Ascending aorta (tissue), 2 donors: Measurements from ENCODE around the gene KIAA0825. TPM values are rescaled to one million over a fixed set of nuclear protein-coding genes. Genes with fewer than 3 reads are reported as not detected.
"Not testable (repeated sequence)": the region's sequence is repeated elsewhere in the genome, so short reads cannot be mapped to it uniquely, and the experiment has no call there.

Source experiments
- DNase-seq, 2 donors: peaks; one replicate each; pipeline ENCODE4 v3.0.0-alpha.2; 2019; ENCODE audit warnings: low spot score in 2 of 2
- H3K27ac ChIP-seq, 2 donors: fragments of 200-600 bp; sonication (generic); one replicate each; pipeline ENCODE4 v1.5.1; 2016 to 2017; ENCODE audit warnings: mild to moderate bottlenecking in 1 of 2
- H3K27me3 ChIP-seq: fragments of 200-600 bp; sonication (generic); one replicate; pipeline ENCODE4 v1.5.1; 2017
- H3K36me3 ChIP-seq, 2 donors: fragments of 200-600 bp; sonication (generic); one replicate each; pipeline ENCODE4 v1.5.1; 2016
- H3K4me1 ChIP-seq, 2 donors: fragments of 200-600 bp; sonication (generic); one replicate each; pipeline ENCODE4 v1.5.1; 2016 to 2017; ENCODE audit warnings: mild to moderate bottlenecking in 1 of 2
- H3K4me3 ChIP-seq, 2 donors: fragments of 200-600 bp; sonication (generic); one replicate each; pipeline ENCODE4 v1.5.1; 2016 to 2017; ENCODE audit warnings: mild to moderate bottlenecking in 1 of 2
- H3K9me3 ChIP-seq, 2 donors: fragments of 200-600 bp; sonication (generic); one replicate each; pipeline ENCODE4 v1.5.1; 2016
- CTCF ChIP-seq, 3 experiments: fragments of 200-600 bp in 2 of 3; fragments of 450-650 bp in 1 of 3; sonication (generic) in 2 of 3; IDR thresholded peaks; one replicate each; pipeline ENCODE4 v1.5.1; 2016 to 2019; ENCODE audit warnings: antibody characterized with exemption in 3 of 3, mild to moderate bottlenecking in 1 of 3, moderate library complexity in 1 of 3
- intact Hi-C: fragments of 100-400 bp; cut with DNase I; formaldehyde crosslinking; loops from one replicate; pipeline ENCODE4 v1.15.1; 2023
- total RNA-seq: library from RNA; depleted of rRNA; stranded (reverse); fragments of >200 nt; gene quantifications from one replicate; pipeline ENCODE4 v1.1.0, GENCODE V29; 2016

The KIAA0825 gene
- total RNA-seq, 1 donor from 2014 or later, result 2.4 TPM

GRCh38 chr5:94130077-94130476 is 488.3 kb downstream of the KIAA0825 start:
- DNase-seq, result no peak
- no peak for TF ChIP-seq CTCF (IDR thresholded peaks at IDR 0.05)
- Histone ChIP-seq H3K36me3 (no peaks in the 10 kb centered on the region), H3K4me1 (no peaks in the 10 kb centered on the region), H3K4me3 (no peak overlapping the region), H3K9me3 (no peaks in the 10 kb centered on the region), H3K27me3 (no peaks in the 10 kb centered on the region), H3K27ac (no peak overlapping the region)
- intact Hi-C loops, result no loop called here

GRCh38 chr5:94125107-94125506 is 493.3 kb downstream of the KIAA0825 start:
- TF ChIP-seq CTCF (IDR thresholded peaks at IDR 0.05), result no peak
- Histone ChIP-seq H3K36me3 (no peaks in the 10 kb centered on the region), H3K4me1 (no peaks in the 10 kb centered on the region), H3K27me3 (no peaks in the 10 kb centered on the region), H3K9me3 (no peaks in the 10 kb centered on the region), H3K4me3 (no peak overlapping the region), H3K27ac (no peak overlapping the region)
- no peak for DNase-seq
- intact Hi-C loops, result no loop called here

- H3K27ac ChIP-seq, H3K4me3 ChIP-seq, intact Hi-C loops, H3K9me3 ChIP-seq, H3K4me1 ChIP-seq, DNase-seq, H3K36me3 ChIP-seq, H3K27me3 ChIP-seq: not testable (repeated sequence)
Observed at GRCh38 chr5:94116317-94116716, 502.1 kb downstream of the KIAA0825 start.

- H3K36me3 ChIP-seq, result no peaks in the 10 kb centered on the region
- no peak overlapping the region for H3K4me3 ChIP-seq
- DNase-seq, result no peak
- no peaks in the 10 kb centered on the region for H3K9me3 ChIP-seq
- no peak for TF ChIP-seq CTCF (IDR thresholded peaks at IDR 0.05)
- no peak overlapping the region for H3K27ac ChIP-seq
- no peaks in the 10 kb centered on the region for H3K27me3 ChIP-seq
- no peaks in the 10 kb centered on the region for H3K4me1 ChIP-seq
- intact Hi-C loops, result loop anchor here (5.0 kb wide), 1 partner anchor 506 kb away; no protein-coding TSS in a partner anchor
Observed at GRCh38 chr5:94113087-94113486, 505.3 kb downstream of the KIAA0825 start.

- peak overlapping the region; percentile 87 to 93 for H3K27ac ChIP-seq
- H3K4me1 ChIP-seq, result no peaks in the 10 kb centered on the region
- intact Hi-C loops, result loop anchor here (5.0 kb wide), 1 partner anchor 504 kb away; no protein-coding TSS in a partner anchor
- H3K27me3 ChIP-seq, result no peaks in the 10 kb centered on the region
- H3K4me3 ChIP-seq, result peak overlapping the region; percentile 75 to 77
- peak in 1 of 3 experiments; percentile 38 for TF ChIP-seq CTCF (IDR thresholded peaks at IDR 0.05)
- DNase-seq, result peak; percentile 83 to 98
- no peaks in the 10 kb centered on the region for H3K9me3 ChIP-seq
- no peaks in the 10 kb centered on the region for H3K36me3 ChIP-seq
Observed at GRCh38 chr5:94111209-94112004, 507.0 kb downstream of the KIAA0825 start.

- intact Hi-C loops, result no loop called here
- no peak for TF ChIP-seq CTCF (IDR thresholded peaks at IDR 0.05)
- no peak for DNase-seq
- H3K27ac ChIP-seq, result no peak overlapping the region
- no peaks in the 10 kb centered on the region for H3K36me3 ChIP-seq
- H3K4me3 ChIP-seq, result no peak overlapping the region
- no peaks in the 10 kb centered on the region for H3K27me3 ChIP-seq
- H3K9me3 ChIP-seq, result peaks cover 0 to 18% of the 10 kb centered on the region in 2 donors
- no peaks in the 10 kb centered on the region for H3K4me1 ChIP-seq
Observed at GRCh38 chr5:94103514-94104245, 514.7 kb downstream of the KIAA0825 start.
